Smooth muscle cell (in vitro differentiated cells): ENCODE measurements around the gene ATF5. TPM values are rescaled to one million over a fixed set of nuclear protein-coding genes. Genes with fewer than 3 reads are reported as not detected.

ENCODE experiments used
- DNase-seq: peaks from one replicate; lab custom pipeline; 2025; ENCODE audit not compliant: unreplicated experiment; lab: John Stamatoyannopoulos, UW
- H2AFZ ChIP-seq: fragments of 200-600 bp; sonication (generic); 2 replicates; pipeline ENCODE4 v1.6.0; 2016; ENCODE audit warnings: antibody characterized with exemption, low read depth, mild to moderate bottlenecking
- H3F3A ChIP-seq: fragments of 200-600 bp; sonication (generic); 2 replicates; pipeline ENCODE4 v1.6.0; 2017; ENCODE audit warnings: antibody characterized with exemption, low read depth
- H3K27ac ChIP-seq: fragments of 200-600 bp; sonication (generic); 2 replicates; pipeline ENCODE4 v1.5.1; 2016; ENCODE audit warnings: low read depth, mild to moderate bottlenecking
- H3K27me3 ChIP-seq: fragments of 200-600 bp; sonication (generic); 2 replicates; pipeline ENCODE4 v1.6.1; 2016; ENCODE audit warnings: low read depth, mild to moderate bottlenecking
- H3K36me3 ChIP-seq: fragments of 200-600 bp; sonication (generic); 2 replicates; pipeline ENCODE4 v1.5.1; 2016; ENCODE audit warnings: low read depth
- H3K4me1 ChIP-seq: fragments of 200-600 bp; sonication (generic); 2 replicates; pipeline ENCODE4 v1.5.1; 2016; ENCODE audit warnings: low read depth
- H3K4me2 ChIP-seq: fragments of 200-600 bp; sonication (generic); 2 replicates; pipeline ENCODE4 v1.6.0; 2016; ENCODE audit warnings: mild to moderate bottlenecking
- H3K4me3 ChIP-seq: fragments of 200-600 bp; sonication (generic); 2 replicates; pipeline ENCODE4 v1.5.1; 2016; ENCODE audit warnings: mild to moderate bottlenecking
- H3K79me2 ChIP-seq: fragments of 200-600 bp; sonication (generic); 2 replicates; pipeline ENCODE4 v1.6.0; 2016; ENCODE audit warnings: low read depth, mild to moderate bottlenecking
- H3K9ac ChIP-seq: fragments of 200-600 bp; sonication (generic); 2 replicates; pipeline ENCODE4 v1.6.0; 2016; ENCODE audit warnings: low read depth
- H3K9me3 ChIP-seq: fragments of 200-600 bp; sonication (generic); replicated peaks from 2 replicates; pipeline ENCODE4 v1.5.1; 2016; ENCODE audit warnings: low read depth
- H4K20me1 ChIP-seq: fragments of 200-600 bp; sonication (generic); 2 replicates; pipeline ENCODE4 v1.6.0; 2016; ENCODE audit warnings: low read depth
- CTCF ChIP-seq: fragments of 200-600 bp; sonication (generic); IDR thresholded peaks from 2 replicates; pipeline ENCODE4 v1.5.1; 2017; ENCODE audit warnings: borderline replicate concordance, mild to moderate bottlenecking, antibody characterized with exemption; ENCODE audit not compliant: insufficient read depth, poor library complexity, severe bottlenecking
- WGBS: methylation state at CpG from one replicate; pipeline ENCODE4 v1.1.7; 2016; ENCODE audit warnings: low lambda C conversion rate; 5-methylcytosine and 5-hydroxymethylcytosine counted together
- polyA plus RNA-seq: library from polyadenylated mRNA; unstranded; fragments of >200 nt; fragmentation: Nextera tagmentation; extraction: Ambion mirVana; gene quantifications from 2 replicates; pipeline ENCODE4 v1.2.1, GENCODE V29; 2016
- total RNA-seq: library from RNA; depleted of rRNA; stranded (reverse); fragments of >200 nt; gene quantifications from 2 replicates; pipeline ENCODE4 v1.2.3, GENCODE V29; 2014

Gene ATF5
- total and polyA plus RNA-seq, 2 experiments from 2014 or later: 5.0 to 10.1 TPM

GRCh38 chr19:49954092-49954829 lies 25.3 kb downstream of the ATF5 start:
- no peaks in the 10 kb centered on the region for H3K27me3 ChIP-seq
- H3K4me1 ChIP-seq: no peaks in the 10 kb centered on the region
- TF ChIP-seq CTCF: no peak
- H3K36me3 ChIP-seq: no peaks in the 10 kb centered on the region
- no peak overlapping the region for H3K4me3 ChIP-seq
- no peaks in the 10 kb centered on the region for H3K79me2 ChIP-seq
- H4K20me1 ChIP-seq: no peaks in the 10 kb centered on the region
- 77% methylated on average over 12 of the region's 12 CpGs for WGBS
- no peak overlapping the region for H2AFZ ChIP-seq
- H3F3A ChIP-seq: no peaks in the 10 kb centered on the region
- H3K9me3 ChIP-seq: no peaks in the 10 kb centered on the region
- no peak overlapping the region for H3K27ac ChIP-seq
- no peak overlapping the region for H3K4me2 ChIP-seq
- H3K9ac ChIP-seq: no peak overlapping the region
- no peak for DNase-seq

- Histone ChIP-seq H3K79me2 (no peaks in the 10 kb centered on the region), H2AFZ (no peak overlapping the region), H3K27me3 (no peaks in the 10 kb centered on the region), H3K9me3 (no peaks in the 10 kb centered on the region), H3K4me1 (no peaks in the 10 kb centered on the region), H4K20me1 (no peaks in the 10 kb centered on the region), H3K9ac (no peak overlapping the region), H3K4me2 (no peak overlapping the region), H3F3A (no peaks in the 10 kb centered on the region), H3K36me3 (no peaks in the 10 kb centered on the region), H3K4me3 (no peak overlapping the region), H3K27ac (no peak overlapping the region)
- TF ChIP-seq CTCF: no peak
- DNase-seq: no peak
- 89% methylated on average over 11 of the region's 11 CpGs for WGBS
Observed at GRCh38 chr19:49954933-49955332, 25.9 kb downstream of the ATF5 start.

GRCh38 chr19:49956115-49956495 lies 27.1 kb downstream of the ATF5 start:
- no peak overlapping the region for H2AFZ ChIP-seq
- DNase-seq: no peak
- H3K9me3 ChIP-seq: no peaks in the 10 kb centered on the region
- no peaks in the 10 kb centered on the region for H3F3A ChIP-seq
- no peak overlapping the region for H3K4me3 ChIP-seq
- no peaks in the 10 kb centered on the region for H3K36me3 ChIP-seq
- no peak overlapping the region for H3K27ac ChIP-seq
- no peaks in the 10 kb centered on the region for H3K4me1 ChIP-seq
- TF ChIP-seq CTCF: no peak
- H3K79me2 ChIP-seq: no peaks in the 10 kb centered on the region
- no peak overlapping the region for H3K9ac ChIP-seq
- H4K20me1 ChIP-seq: no peaks in the 10 kb centered on the region
- H3K4me2 ChIP-seq: no peak overlapping the region
- H3K27me3 ChIP-seq: no peaks in the 10 kb centered on the region
- WGBS: 82% methylated on average over 9 of the region's 9 CpGs
